ENCODE results near the gene FSTL4. TPM values are rescaled to one million over a fixed set of nuclear protein-coding genes. Genes with fewer than 3 reads are reported as not detected.

FSTL4 gene
- total and polyA plus RNA-seq, 2 donors (not counting 1 experiment from before 2014, with no cell fraction given) = 0.31 to 6.7 TPM

DNA sequence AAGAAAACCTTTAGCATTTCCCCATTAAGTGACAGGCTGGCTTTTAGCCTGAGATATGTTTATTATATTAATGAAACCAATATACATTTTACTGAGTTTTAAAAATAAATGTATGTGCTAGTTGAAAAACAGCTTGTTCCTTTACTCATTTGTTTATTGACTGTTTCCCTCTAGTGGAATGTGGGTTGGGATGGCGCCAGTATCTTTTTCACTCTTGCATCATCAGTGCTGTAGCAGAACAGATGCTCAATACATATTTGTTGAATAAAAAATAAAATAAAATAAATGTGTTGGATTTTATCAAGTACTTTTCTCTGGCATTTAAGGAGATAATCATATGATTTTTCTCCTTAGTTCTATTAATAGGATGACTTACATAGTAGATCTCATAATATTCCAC lies 43.0 kb downstream of the FSTL4 start:
- H3K4me3 Mint-ChIP-seq = no peak overlapping the region
- H3K4me2 ChIP-seq (replicated peaks; ENCODE audit: low read depth, low read length, poor library complexity, severe bottlenecking) = no peak overlapping the region
- ATAC-seq (ENCODE audit: low read depth) = no peak
- H2AFZ ChIP-seq (ENCODE audit: insufficient read depth, low read depth, low read length, poor library complexity, severe bottlenecking) = no peak overlapping the region
- H3K4me3 ChIP-seq (ENCODE audit: control extremely low read depth in 1 of 5, extremely low read depth in 1 of 5, insufficient read depth in 1 of 5, low read depth in 2 of 5, low read length in 4 of 5) = no peak overlapping the region
- H3K9ac ChIP-seq (ENCODE audit: low read length) = no peak overlapping the region
- no peaks in the 10 kb centered on the region for H3K4me1 Mint-ChIP-seq
- TF ChIP-seq, protein P1, sequence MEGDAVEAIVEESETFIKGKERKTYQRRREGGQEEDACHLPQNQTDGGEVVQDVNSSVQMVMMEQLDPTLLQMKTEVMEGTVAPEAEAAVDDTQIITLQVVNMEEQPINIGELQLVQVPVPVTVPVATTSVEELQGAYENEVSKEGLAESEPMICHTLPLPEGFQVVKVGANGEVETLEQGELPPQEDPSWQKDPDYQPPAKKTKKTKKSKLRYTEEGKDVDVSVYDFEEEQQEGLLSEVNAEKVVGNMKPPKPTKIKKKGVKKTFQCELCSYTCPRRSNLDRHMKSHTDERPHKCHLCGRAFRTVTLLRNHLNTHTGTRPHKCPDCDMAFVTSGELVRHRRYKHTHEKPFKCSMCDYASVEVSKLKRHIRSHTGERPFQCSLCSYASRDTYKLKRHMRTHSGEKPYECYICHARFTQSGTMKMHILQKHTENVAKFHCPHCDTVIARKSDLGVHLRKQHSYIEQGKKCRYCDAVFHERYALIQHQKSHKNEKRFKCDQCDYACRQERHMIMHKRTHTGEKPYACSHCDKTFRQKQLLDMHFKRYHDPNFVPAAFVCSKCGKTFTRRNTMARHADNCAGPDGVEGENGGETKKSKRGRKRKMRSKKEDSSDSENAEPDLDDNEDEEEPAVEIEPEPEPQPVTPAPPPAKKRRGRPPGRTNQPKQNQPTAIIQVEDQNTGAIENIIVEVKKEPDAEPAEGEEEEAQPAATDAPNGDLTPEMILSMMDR (IDR thresholded peaks at IDR 0.05) = no peak
- TF ChIP-seq EZH2 (IDR thresholded peaks at IDR 0.05; ENCODE audit: borderline replicate concordance, insufficient read depth, low read depth, low read length, poor library complexity, severe bottlenecking) = no peak
- H4K20me1 ChIP-seq (ENCODE audit: control insufficient read depth, insufficient read depth, low read length, poor library complexity, severe bottlenecking) = no peaks in the 10 kb centered on the region
- peaks cover 0 to 19% (median 6%) of the 10 kb centered on the region in 4 experiments for H3K27me3 ChIP-seq (replicated peaks in 1 of 4; ENCODE audit: control extremely low read depth in 1 of 4, control insufficient read depth in 3 of 4, insufficient read depth in 4 of 4, low read length in 3 of 4)
- no peaks in the 10 kb centered on the region for H3K79me2 ChIP-seq (ENCODE audit: control insufficient read depth, insufficient read depth, low read length)
- intact Hi-C loops (cut with micrococcal nuclease) = no loop called here
- WGBS (ENCODE audit: insufficient coverage) = no CpG with 5 or more reads among the region's 1 CpG
- H3K36me3 ChIP-seq (replicated peaks in 1 of 2; ENCODE audit: control extremely low read depth in 1 of 2, control insufficient read depth in 1 of 2, extremely low read depth in 1 of 2, insufficient read depth in 2 of 2, low read length in 1 of 2) = no peaks in the 10 kb centered on the region
- H3K27ac ChIP-seq (ENCODE audit: low read length in 2 of 2) = no peak overlapping the region
- POLR2A ChIA-PET = no interaction called here
- peaks cover 7% of the 10 kb centered on the region for H3K9me3 Mint-ChIP-seq (ENCODE audit: insufficient read depth)
- CTCF ChIA-PET = no interaction called here
- peaks cover 49% of the 10 kb centered on the region for H3K27me3 Mint-ChIP-seq
- H3K4me1 ChIP-seq (ENCODE audit: control insufficient read depth in 2 of 2, insufficient read depth in 2 of 2, low read length in 2 of 2) = no peaks in the 10 kb centered on the region
- DNase-seq = no peak
- no peak overlapping the region for H3K27ac Mint-ChIP-seq
- H3K9me3 ChIP-seq (ENCODE audit: control extremely low read depth in 1 of 3, control insufficient read depth in 2 of 3, insufficient read depth in 1 of 3, low read length in 2 of 3) = peaks cover 0 to 5% (median 2%) of the 10 kb centered on the region in 3 donors

- ChIA-PET POLR2A (no interaction called here), CTCF (no interaction called here)
- WGBS (ENCODE audit: insufficient coverage) = no CpG with 5 or more reads among the region's 3 CpGs
- H3K36me3 ChIP-seq (replicated peaks in 1 of 2; ENCODE audit: control extremely low read depth in 1 of 2, control insufficient read depth in 1 of 2, extremely low read depth in 1 of 2, insufficient read depth in 2 of 2, low read length in 1 of 2) = no peaks in the 10 kb centered on the region
- H3K27me3 ChIP-seq (replicated peaks in 1 of 4; ENCODE audit: control extremely low read depth in 1 of 4, control insufficient read depth in 3 of 4, insufficient read depth in 4 of 4, low read length in 3 of 4) = peaks cover 0 to 18% (median 6%) of the 10 kb centered on the region in 4 experiments
- H3K4me3 Mint-ChIP-seq = no peak overlapping the region
- H3K79me2 ChIP-seq (ENCODE audit: control insufficient read depth, insufficient read depth, low read length) = no peaks in the 10 kb centered on the region
- no peak overlapping the region for H3K4me2 ChIP-seq (replicated peaks; ENCODE audit: low read depth, low read length, poor library complexity, severe bottlenecking)
- H3K27ac Mint-ChIP-seq = no peak overlapping the region
- intact Hi-C loops (cut with micrococcal nuclease) = no loop called here
- peaks cover 46% of the 10 kb centered on the region for H3K27me3 Mint-ChIP-seq
- no peak for TF ChIP-seq EZH2 (IDR thresholded peaks at IDR 0.05; ENCODE audit: borderline replicate concordance, insufficient read depth, low read depth, low read length, poor library complexity, severe bottlenecking)
- TF ChIP-seq, protein P1 (IDR thresholded peaks at IDR 0.05) = no peak
- ATAC-seq (ENCODE audit: low read depth) = no peak
- H3K4me3 ChIP-seq (ENCODE audit: control extremely low read depth in 1 of 5, extremely low read depth in 1 of 5, insufficient read depth in 1 of 5, low read depth in 2 of 5, low read length in 4 of 5) = no peak overlapping the region
- no peak overlapping the region for H3K9ac ChIP-seq (ENCODE audit: low read length)
- no peak for DNase-seq
- H3K9me3 Mint-ChIP-seq (ENCODE audit: insufficient read depth) = no peaks in the 10 kb centered on the region
- no peaks in the 10 kb centered on the region for H4K20me1 ChIP-seq (ENCODE audit: control insufficient read depth, insufficient read depth, low read length, poor library complexity, severe bottlenecking)
- no peaks in the 10 kb centered on the region for H3K9me3 ChIP-seq (ENCODE audit: control extremely low read depth in 1 of 3, control insufficient read depth in 2 of 3, insufficient read depth in 1 of 3, low read length in 2 of 3)
- no peak overlapping the region for H2AFZ ChIP-seq (ENCODE audit: insufficient read depth, low read depth, low read length, poor library complexity, severe bottlenecking)
- no peaks in the 10 kb centered on the region for H3K4me1 Mint-ChIP-seq
- no peaks in the 10 kb centered on the region for H3K4me1 ChIP-seq (ENCODE audit: control insufficient read depth in 2 of 2, insufficient read depth in 2 of 2, low read length in 2 of 2)
- no peak overlapping the region for H3K27ac ChIP-seq (ENCODE audit: low read length in 2 of 2)
Measured at GRCh38 chr5:133565993-133566392, 46.3 kb downstream of the FSTL4 start.

Data from B cell (primary cell).